Measurements from ENCODE around the gene CLECL1. TPM values are rescaled to one million over a fixed set of nuclear protein-coding genes. Genes with fewer than 3 reads are reported as not detected.

The CLECL1 gene
- polyA plus RNA-seq, 3 donors: 0.16 to 0.32 (median 0.30) TPM

Other genes starting within 250 kb of the CLECL1 start
- gene KLRB1, start 125.2 kb downstream of the CLECL1 start, polyA plus RNA-seq (ENCODE audit: insufficient read length in 3 of 3): 1 to 10 TPM; 5.2 to 7.2 (median 6.3) TPM
- 10 to 100 TPM; 11.3 to 24.4 (median 12.7) TPM for gene CLEC2D, start 63.4 kb downstream of the CLECL1 start, polyA plus RNA-seq (ENCODE audit: insufficient read length in 3 of 3)
- 1 to 10 TPM; 1.3 to 5.2 (median 3.4) TPM for gene CD69, start 27.8 kb upstream of the CLECL1 start, polyA plus RNA-seq (ENCODE audit: insufficient read length in 3 of 3)
- under 1 TPM; 0.36 to 0.88 (median 0.49) TPM for gene KLRF1, start 94.4 kb upstream of the CLECL1 start, polyA plus RNA-seq (ENCODE audit: insufficient read length in 3 of 3)
- gene CLEC2B, start 136.3 kb upstream of the CLECL1 start, polyA plus RNA-seq (ENCODE audit: insufficient read length in 3 of 3): 1 to 10 TPM; 2.2 to 3.7 (median 3.1) TPM
- gene KLRF2, start 148.4 kb upstream of the CLECL1 start, polyA plus RNA-seq (ENCODE audit: insufficient read length in 3 of 3): not detected
- gene CLEC2A, start 199.3 kb upstream of the CLECL1 start, polyA plus RNA-seq (ENCODE audit: insufficient read length in 3 of 3): not detected
- gene CLEC12A, start 238.3 kb upstream of the CLECL1 start, polyA plus RNA-seq (ENCODE audit: insufficient read length in 3 of 3): 1 to 10 TPM; 1.1 to 1.6 (median 1.3) TPM

Data from renal cortex interstitium (tissue), 3 donors.